RCC 7860 (cell line): ENCODE results near the gene SORCS2.

Source experiments
- DNase-seq: peaks from one replicate; pipeline ENCODE4 v3.0.0-alpha.2; 2015; ENCODE audit warnings: low spot score
- FAIRE-seq: peaks from 2 replicates; lab custom pipeline; 2012; peaks lifted over from hg19 to GRCh38; lab: Jason Lieb, UNC

Gene SORCS2

DNA sequence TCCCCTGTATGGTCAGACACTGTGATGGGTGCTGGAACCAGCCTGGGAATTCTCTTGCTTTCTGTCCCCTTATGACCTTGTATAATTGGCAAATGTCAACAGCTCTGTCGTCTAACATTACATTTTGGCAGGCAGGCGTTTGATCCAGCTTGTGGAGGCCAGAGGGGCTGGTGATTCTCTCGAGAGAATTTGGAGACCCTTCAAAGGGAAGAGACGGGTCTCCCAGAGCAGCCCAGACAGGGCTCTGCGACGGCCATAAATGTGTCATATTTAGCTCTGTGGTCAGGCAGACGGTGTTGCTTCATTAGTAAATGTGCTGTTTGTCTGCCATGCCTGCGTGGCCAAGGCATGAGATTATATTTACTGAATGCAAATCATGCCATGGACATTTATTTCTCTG, 68.7 kb downstream of the SORCS2 start:
- FAIRE-seq (no peak), DNase-seq (no peak)

DNA sequence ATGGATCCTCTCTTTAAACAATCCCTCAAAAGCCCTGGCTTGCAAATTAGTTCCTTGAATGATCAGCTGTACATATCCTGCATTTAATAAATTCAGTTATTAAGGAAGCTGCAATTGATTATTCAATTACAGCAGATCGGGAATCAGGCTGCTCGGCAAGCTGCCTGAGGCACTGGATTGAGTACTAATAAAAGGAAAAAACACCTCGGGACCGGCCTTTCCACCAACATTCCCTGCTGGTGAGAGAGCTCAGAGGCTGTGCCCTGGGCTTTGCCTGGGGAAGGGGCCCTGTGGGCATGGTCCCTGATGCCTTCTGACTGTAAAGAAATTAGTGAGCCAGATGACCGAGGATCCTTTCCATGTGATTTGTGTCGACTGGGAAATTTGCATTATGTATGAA, 69.2 kb downstream of the SORCS2 start:
- FAIRE-seq (no peak), DNase-seq (no peak)

DNA sequence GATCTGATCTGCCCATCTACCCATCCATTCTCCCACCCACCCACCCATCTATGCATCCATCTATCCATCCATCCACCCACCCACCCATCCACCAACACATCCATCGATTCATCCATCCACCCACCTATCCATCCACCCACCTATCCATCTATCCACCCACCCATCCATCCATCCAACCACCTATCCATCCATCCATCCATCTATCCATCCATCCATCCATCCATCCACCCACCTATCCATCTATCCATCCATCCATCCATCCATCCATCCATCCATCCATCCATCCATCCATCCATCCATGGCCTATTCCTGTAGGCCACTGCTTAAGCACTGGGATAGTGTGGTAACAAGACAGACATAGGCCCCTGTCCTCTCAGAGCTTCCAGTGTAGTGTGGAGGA, 69.8 kb downstream of the SORCS2 start:
- FAIRE-seq, result no peak
- DNase-seq, result no peak

DNA sequence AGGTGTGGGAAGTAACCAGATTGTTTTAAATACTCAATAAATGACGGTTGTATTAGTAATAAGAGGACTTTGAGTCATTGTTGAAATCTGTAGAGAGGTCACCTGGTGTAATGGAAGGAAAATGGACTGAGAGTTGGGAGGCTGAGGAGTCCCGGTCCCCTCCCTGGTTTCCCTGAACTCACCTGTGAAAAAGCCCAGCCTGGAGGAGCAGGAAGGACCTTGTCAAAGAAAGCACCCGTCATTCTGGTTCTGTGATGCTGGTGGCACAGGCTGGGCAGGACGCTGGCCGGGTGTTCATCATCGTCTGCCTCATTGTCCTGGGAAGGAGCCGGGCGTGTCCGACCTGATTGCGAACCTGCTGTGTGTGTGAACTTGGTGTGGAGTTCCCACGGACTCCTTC, 70.8 kb downstream of the SORCS2 start:
- FAIRE-seq (no peak), DNase-seq (no peak)

DNA sequence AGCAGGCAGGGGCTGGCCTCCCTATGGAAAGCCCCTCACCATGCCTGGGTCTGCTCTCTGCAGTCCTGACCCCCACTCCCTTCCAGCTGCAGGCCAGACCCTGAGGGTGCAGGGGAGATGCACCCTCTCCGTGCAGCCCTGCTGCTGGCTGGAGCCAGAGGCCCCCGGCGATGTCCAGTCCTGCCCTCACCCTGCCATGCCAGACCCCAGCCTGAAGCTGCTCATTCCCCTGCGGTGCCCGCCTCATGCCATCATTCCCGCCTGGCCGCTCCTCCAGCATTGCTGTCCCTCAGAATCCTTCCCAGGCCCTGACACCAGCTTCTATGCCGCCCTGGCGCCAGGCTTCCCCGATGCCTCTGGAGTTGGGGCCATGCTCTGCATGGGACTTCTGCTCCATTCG, 72.4 kb downstream of the SORCS2 start:
- DNase-seq, result no peak
- FAIRE-seq, result no peak

DNA sequence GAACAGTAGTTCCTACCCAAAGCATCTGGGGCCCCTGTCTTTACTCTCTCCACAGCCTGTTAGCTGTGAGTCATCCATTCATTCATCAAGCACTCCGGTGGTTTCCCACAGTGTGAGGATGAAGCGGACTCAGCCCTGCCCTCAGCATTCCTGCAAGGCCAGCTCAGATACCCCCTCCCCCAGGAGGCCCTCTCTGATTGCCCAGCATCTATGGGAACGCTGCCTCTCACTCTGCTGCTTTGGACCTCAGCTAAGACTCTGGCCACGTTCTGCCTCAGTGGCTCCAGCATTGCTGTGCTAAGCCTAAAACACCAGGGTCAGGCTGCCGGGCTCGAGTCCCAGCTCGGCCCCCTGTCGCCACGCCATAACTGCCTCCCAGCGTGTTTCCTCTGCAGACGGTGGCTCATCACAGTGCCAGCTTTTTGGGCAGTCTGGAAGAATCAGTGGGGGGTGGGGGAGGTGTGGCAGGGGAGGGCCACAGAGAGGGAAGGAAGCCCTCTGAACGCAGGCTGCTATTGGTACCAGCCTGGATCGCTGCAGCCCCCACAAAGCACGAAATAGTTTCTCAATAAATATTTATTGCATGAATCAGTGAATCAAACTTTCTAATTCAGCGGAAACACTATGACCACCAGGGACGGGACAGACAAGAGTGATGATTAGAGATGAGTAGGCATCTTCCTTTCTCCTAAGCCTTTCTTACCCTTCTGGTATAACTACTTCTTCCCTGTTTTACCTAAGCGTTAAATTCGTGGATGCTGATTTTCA, 74.4 kb downstream of the SORCS2 start:
- DNase-seq (peak; percentile 97), FAIRE-seq (peak; percentile 93)

DNA sequence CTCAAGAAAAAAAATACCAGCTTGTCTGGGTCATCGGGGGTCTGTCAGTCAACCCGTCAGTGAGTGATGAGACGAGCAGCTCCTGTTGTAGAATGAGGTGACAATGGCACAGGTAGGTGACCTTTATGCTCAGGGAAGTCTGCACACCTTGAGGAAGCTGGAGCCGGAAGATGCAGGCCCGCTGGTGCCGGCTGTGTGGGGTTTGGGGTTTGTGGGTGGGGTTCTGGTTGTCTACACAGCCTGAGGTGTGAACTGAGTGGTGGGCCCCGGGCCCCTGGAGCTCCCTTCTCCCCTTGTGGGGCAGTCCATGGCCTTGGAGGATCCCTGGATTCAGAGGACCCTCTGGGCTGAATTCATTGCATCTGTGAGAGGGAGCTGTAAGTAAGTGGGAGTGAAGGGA, 75.5 kb downstream of the SORCS2 start:
- FAIRE-seq (no peak), DNase-seq (no peak)

GRCh38 chr4:7268941-7269340, 76.6 kb downstream of the SORCS2 start:
- FAIRE-seq, result no peak

GRCh38 chr4:7270121-7270520, 77.8 kb downstream of the SORCS2 start:
- no peak for FAIRE-seq
- no peak for DNase-seq

More at GRCh38 chr4:7268941-7269340, 76.6 kb downstream of the SORCS2 start:
- no peak for DNase-seq

GRCh38 chr4:7272404-7272803, 80.1 kb downstream of the SORCS2 start:
- FAIRE-seq (no peak), DNase-seq (no peak)

DNA sequence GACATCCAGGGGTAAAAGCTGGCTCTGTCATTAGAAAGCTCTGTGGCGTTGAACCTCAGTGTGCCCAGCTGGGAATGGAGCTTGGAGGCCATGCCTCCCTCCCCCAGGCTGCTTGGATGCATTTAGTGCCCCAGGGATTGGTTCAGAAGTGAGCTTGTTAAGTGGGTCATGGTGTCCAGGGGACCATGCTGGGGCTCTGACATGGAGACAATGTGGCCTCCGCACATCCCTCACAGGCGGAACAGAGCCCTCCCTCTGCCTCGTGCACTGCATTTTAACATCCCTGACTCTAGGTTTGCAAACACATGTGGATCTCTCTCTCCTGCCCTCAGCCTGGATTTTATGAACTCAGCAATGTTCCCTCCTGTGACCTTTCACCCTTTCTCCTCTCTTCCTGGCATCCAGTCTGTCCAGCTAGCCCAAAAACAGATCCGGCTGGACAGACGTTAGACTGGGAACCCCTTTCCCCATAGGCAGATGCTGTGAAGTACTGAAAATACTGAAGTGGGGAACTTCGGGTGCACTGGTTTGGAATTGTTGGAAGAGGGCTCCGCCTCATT, 81.5 kb downstream of the SORCS2 start:
- DNase-seq, result no peak
- FAIRE-seq, result no peak

DNA sequence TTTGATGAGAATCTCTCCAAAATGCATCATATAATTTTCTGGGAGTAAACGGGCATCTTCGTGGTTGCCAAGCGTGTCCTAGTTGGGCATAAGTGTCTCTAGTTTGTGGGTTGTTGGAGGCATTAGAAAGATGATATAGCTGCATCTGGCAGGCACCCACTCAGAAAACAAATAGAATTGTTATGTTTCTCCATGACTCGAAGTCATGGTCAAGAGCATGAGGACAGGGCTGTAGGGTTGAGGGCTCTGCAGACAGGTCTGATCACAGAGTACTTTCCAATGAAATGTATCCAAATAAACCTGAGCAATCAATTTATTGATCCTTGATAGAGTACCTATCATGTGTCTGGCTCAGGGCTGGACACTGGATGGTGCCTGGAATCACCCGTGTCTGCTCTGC, 82.7 kb downstream of the SORCS2 start:
- DNase-seq, result no peak

DNA sequence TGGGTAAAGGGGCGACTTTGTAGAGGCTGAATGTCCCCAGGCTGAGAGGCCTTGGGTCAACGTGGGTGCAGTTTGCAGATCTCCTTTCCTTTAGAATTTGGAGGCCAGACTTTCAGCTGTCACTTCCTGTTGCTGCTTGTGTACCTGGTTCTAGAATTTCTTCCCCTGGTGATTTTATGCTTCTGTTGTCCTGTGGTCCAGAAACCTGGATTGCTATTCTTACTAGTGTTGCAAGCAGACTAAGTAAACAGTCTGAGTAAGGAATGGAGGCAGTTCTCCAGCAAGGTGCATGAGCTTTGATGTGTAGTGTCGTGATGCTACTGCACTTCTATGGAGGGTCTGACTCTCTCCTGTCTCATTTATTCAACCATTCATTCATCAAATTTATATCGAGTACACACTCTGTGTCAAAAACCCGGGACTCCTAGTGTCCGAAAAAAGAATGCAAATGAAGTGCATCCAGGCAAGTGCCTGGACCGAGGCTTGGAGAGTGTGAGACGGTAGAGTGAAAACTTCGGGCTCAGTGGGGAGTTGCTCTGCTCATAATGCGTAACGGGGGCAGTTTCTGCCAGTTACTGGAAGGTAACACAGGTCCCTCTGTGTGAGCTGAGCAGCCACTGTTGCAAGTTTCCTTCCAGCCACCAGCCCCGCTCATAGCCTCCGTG, 83.3 kb downstream of the SORCS2 start:
- FAIRE-seq (no peak), DNase-seq (no peak)

More for the DNA sequence above, 82.7 kb downstream of the SORCS2 start:
- FAIRE-seq, result no peak

DNA sequence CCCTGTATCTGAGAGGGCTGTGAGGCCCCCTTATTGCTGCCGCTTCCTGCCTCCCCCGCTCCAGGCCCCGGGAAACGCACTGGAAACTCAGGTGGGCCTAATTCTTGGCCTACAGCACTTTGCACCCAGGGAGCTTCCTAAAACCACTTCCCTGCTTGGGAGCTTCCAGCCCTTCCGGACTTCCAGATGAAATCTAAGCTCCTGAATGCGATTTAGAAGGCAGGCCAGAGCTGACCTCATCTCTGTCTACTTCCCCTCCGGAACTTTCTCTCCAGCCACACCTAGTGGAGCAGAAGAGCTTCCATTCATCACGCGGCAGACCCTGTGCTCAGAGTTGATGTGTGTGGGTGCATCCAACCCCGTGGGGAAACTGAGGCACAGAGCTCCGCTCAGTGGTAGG, 84.2 kb downstream of the SORCS2 start:
- FAIRE-seq (no peak), DNase-seq (no peak)

DNA sequence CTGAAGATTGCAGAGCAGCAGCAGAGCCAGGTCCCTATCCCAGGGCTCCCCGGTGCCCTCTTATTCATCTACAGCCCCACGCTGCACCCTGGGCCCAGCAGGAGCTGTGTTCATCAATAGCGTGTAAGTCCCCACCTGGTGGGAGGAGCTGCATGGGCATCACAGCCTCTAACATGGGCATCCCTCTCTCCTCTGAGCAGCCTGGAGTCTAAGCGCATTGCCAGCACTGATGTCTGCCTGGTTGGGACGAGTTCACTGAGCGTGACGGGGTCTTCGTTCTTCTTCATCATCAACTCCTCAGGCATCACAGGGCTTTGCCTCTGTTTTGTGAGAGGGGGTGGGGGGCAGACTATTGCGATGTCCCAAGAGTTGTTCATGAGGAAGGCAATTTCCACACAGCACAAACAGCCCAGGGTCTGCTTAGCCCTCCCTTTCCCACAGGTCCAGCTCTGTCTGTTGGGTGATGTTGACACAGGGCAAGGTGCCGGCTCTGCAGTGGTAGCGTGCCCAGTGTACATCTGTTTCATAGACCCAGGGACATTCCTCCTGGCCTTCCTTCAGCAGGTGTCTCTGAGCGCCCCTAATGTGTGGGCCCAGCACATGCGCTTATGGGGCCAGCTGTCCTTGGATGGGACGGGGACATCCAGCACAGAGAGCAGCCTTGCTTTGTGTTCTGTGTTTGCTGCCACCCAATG, 85.9 kb downstream of the SORCS2 start:
- no peak for FAIRE-seq

DNA sequence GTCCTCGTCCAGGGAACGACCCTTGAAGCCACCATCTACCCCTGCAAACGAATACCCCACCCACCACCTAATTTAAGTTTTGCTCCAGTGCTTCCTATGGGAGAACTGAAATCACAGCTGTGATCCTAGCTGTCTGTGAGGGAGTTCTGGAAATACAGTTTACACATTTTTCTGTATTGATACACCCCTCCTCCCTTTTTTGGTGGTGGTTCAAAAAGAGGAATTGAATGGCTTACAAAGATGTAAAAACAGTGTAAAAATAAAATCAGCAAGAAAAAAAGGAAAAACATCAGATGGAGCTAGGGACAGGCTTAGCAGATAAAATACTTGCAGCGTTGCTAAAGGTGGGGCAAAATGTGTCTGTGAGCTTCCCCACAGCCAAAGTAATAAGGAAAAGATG, 86.6 kb downstream of the SORCS2 start:
- DNase-seq (no peak), FAIRE-seq (no peak)

More for the DNA sequence above, 85.9 kb downstream of the SORCS2 start:
- no peak for DNase-seq

GRCh38 chr4:7279902-7280301, 87.6 kb downstream of the SORCS2 start:
- no peak for DNase-seq
- no peak for FAIRE-seq

GRCh38 chr4:7280926-7281690, 88.8 kb downstream of the SORCS2 start:
- DNase-seq (no peak), FAIRE-seq (no peak)

- DNase-seq (no peak), FAIRE-seq (no peak)
Observed at GRCh38 chr4:7281691-7282665, 89.6 kb downstream of the SORCS2 start.
